Keratinocyte (primary cell): ENCODE measurements around the gene DMC1. TPM values are rescaled to one million over a fixed set of nuclear protein-coding genes. Genes with fewer than 3 reads are reported as not detected.

ENCODE experiments used
- DNase-seq: peaks from one replicate; pipeline ENCODE4 v3.0.0-alpha.2; 2011; ENCODE audit warnings: low read depth, missing footprints, low spot score
- FAIRE-seq: peaks from 2 replicates; lab custom pipeline; 2011; peaks lifted over from hg19 to GRCh38; lab: Jason Lieb, UNC
- H2AFZ ChIP-seq: 2 replicates; pipeline ENCODE4 v1.6.0; 2012; ENCODE audit warnings: low read length, control low read depth, inconsistent platforms; ENCODE audit not compliant: control insufficient read depth
- H3K27ac ChIP-seq: 2 replicates; pipeline ENCODE4 v1.5.1; 2011; ENCODE audit warnings: low read length; ENCODE audit not compliant: control insufficient read depth, insufficient read depth
- H3K27me3 ChIP-seq: 3 replicates; pipeline ENCODE4 v1.6.0; 2011; ENCODE audit warnings: low read length; ENCODE audit not compliant: control insufficient read depth, insufficient read depth; ENCODE audit errors: extremely low read depth
- H3K36me3 ChIP-seq, 2 experiments: 2 replicates in 1 of 2; 3 replicates in 1 of 2; pipeline ENCODE4 v1.5.1; 2011; ENCODE audit warnings: low read length in 2 of 2, mild to moderate bottlenecking in 1 of 2; ENCODE audit not compliant: control insufficient read depth in 2 of 2, insufficient read depth in 2 of 2; ENCODE audit errors: extremely low read depth in 1 of 2
- H3K4me1 ChIP-seq: 3 replicates; pipeline ENCODE4 v1.5.1; 2011; ENCODE audit warnings: low read length; ENCODE audit not compliant: control insufficient read depth, insufficient read depth; ENCODE audit errors: extremely low read depth
- H3K4me2 ChIP-seq: 3 replicates; pipeline ENCODE4 v1.6.0; 2011; ENCODE audit warnings: low read depth, low read length; ENCODE audit not compliant: control insufficient read depth, insufficient read depth; ENCODE audit errors: extremely low read depth
- H3K4me3 ChIP-seq, 3 experiments: fragments of 200-600 bp in 1 of 3; sonication (generic) in 1 of 3; 2 replicates in 2 of 3; 3 replicates in 1 of 3; pipeline ENCODE4 v1.5.1; 2011 to 2016; ENCODE audit warnings: low read length in 3 of 3, mild to moderate bottlenecking in 3 of 3, control low read depth in 2 of 3, inconsistent platforms in 1 of 3, low read depth in 1 of 3, mixed read lengths in 1 of 3, mixed run types in 1 of 3, moderate library complexity in 1 of 3; ENCODE audit not compliant: control insufficient read depth in 2 of 3, insufficient read depth in 2 of 3; ENCODE audit errors: extremely low read depth in 1 of 3
- H3K79me2 ChIP-seq: 2 replicates; pipeline ENCODE4 v1.6.0; 2012; ENCODE audit warnings: low read length; ENCODE audit not compliant: control insufficient read depth, insufficient read depth
- H3K9ac ChIP-seq: 3 replicates; pipeline ENCODE4 v1.6.0; 2011; ENCODE audit warnings: low read length; ENCODE audit not compliant: control insufficient read depth, insufficient read depth; ENCODE audit errors: extremely low read depth
- H3K9me1 ChIP-seq: 3 replicates; pipeline ENCODE4 v1.6.0; 2011; ENCODE audit warnings: low read length; ENCODE audit not compliant: control insufficient read depth, insufficient read depth; ENCODE audit errors: extremely low read depth
- H3K9me3 ChIP-seq: 2 replicates; pipeline ENCODE4 v1.5.1; 2012; ENCODE audit warnings: low read depth, low read length; ENCODE audit not compliant: control insufficient read depth
- H4K20me1 ChIP-seq: 3 replicates; pipeline ENCODE4 v1.6.0; 2011; ENCODE audit warnings: low read length; ENCODE audit not compliant: control insufficient read depth, insufficient read depth; ENCODE audit errors: extremely low read depth
- EZH2 ChIP-seq: IDR thresholded peaks from one replicate; pipeline ENCODE4 v1.6.1; 2012; ENCODE audit warnings: inconsistent platforms, mild to moderate bottlenecking, low read length, moderate library complexity
- dilution Hi-C: fragments of 300-500 bp; cut with MboI; formaldehyde crosslinking; loops from one replicate; pipeline ENCODE4 v1.7.0; 2020; ENCODE audit warnings: low sequenced_read_pairs; ENCODE audit not compliant: extremely low pct_ligation_motif_present
- polyA plus RNA-seq, 5 experiments: library from polyadenylated mRNA; depleted of rRNA in 3 of 5; stranded (reverse) in 3 of 5; stranded (forward) in 1 of 5; unstranded in 1 of 5; fragments of >200 nt; gene quantifications; 1 replicate in 1 of 5; 2 replicates in 3 of 5; 3 replicates in 1 of 5; pipeline versions ENCODE4 v1.2.1 to v1.2.3, GENCODE V29; 2011 to 2012; ENCODE audit warnings: missing spikeins in 2 of 5, low read depth in 1 of 5, low replicate concordance in 1 of 5
- TF ChIP-seq, protein P1 (sequence below), 3 experiments: IDR thresholded peaks in 1 of 3; conservative IDR thresholded peaks in 1 of 3; optimal IDR thresholded peaks in 1 of 3; 2 replicates in 2 of 3; 3 replicates in 1 of 3; pipeline versions ENCODE3 to v1.5.1; 2011; ENCODE audit warnings: low read length in 3 of 3, mild to moderate bottlenecking in 3 of 3, moderate library complexity in 2 of 3, control low read depth in 1 of 3, inconsistent platforms in 1 of 3; ENCODE audit not compliant: insufficient read depth in 2 of 3; ENCODE audit errors: extremely low read depth in 1 of 3

The DMC1 gene
- polyA plus RNA-seq, 1 donor (not counting 4 experiments of a cell fraction or from before 2014, with no cell fraction given): 0.30 TPM

DNA sequence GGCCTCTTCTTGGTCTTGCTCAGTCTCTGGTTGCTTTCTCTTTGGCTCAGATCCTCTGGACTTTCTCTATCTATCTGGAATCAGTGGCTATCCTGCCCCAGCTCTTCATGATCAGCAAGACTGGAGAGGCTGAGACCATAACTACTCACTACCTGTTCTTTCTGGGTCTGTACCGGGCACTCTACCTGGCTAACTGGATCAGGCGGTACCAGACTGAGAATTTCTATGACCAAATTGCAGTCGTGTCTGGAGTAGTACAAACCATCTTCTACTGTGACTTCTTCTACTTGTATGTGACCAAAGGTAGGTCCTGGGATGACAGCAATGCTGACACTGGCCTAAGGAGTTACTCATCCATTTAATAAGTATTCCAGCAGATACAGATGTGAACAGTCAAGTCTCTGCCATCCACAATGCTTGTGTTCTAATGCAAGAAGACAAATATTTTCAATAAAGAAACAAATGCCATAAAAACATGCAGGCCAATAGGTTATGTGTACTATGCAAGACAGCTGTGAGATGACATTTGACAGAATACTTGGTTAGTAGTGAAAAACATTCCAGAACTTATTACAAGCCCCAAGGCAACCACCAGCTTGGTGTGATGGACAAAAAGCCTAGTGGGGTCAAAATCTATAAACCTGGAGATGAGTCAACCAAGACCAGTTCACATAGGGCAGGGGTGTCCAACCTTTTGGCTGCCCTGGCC, 88.7 kb downstream of the DMC1 start:
- peaks cover 10% of the 10 kb centered on the region for H3K4me1 ChIP-seq
- FAIRE-seq (no peak), DNase-seq (no peak)
- H2AFZ ChIP-seq: no peak overlapping the region
- H3K9ac ChIP-seq: no peak overlapping the region
- H3K4me2 ChIP-seq: no peak overlapping the region
- TF ChIP-seq EZH2: no peak
- TF ChIP-seq, protein P1, sequence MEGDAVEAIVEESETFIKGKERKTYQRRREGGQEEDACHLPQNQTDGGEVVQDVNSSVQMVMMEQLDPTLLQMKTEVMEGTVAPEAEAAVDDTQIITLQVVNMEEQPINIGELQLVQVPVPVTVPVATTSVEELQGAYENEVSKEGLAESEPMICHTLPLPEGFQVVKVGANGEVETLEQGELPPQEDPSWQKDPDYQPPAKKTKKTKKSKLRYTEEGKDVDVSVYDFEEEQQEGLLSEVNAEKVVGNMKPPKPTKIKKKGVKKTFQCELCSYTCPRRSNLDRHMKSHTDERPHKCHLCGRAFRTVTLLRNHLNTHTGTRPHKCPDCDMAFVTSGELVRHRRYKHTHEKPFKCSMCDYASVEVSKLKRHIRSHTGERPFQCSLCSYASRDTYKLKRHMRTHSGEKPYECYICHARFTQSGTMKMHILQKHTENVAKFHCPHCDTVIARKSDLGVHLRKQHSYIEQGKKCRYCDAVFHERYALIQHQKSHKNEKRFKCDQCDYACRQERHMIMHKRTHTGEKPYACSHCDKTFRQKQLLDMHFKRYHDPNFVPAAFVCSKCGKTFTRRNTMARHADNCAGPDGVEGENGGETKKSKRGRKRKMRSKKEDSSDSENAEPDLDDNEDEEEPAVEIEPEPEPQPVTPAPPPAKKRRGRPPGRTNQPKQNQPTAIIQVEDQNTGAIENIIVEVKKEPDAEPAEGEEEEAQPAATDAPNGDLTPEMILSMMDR (optimal IDR thresholded peaks at IDR 0.05 in 1 of 3, IDR thresholded peaks at IDR 0.05 in 1 of 3, conservative IDR thresholded peaks at IDR 0.05 in 1 of 3; ENCODE audit: extremely low read depth in 1 of 3, insufficient read depth in 2 of 3, low read length in 3 of 3): no peak
- H3K9me1 ChIP-seq: no peaks in the 10 kb centered on the region
- H3K36me3 ChIP-seq: peaks cover 38% of the 10 kb centered on the region in 2 experiments
- peaks cover 3% of the 10 kb centered on the region for H3K79me2 ChIP-seq
- no peaks in the 10 kb centered on the region for H3K9me3 ChIP-seq
- no peak overlapping the region for H3K27ac ChIP-seq
- H3K27me3 ChIP-seq: no peaks in the 10 kb centered on the region
- H4K20me1 ChIP-seq: peaks cover 11% of the 10 kb centered on the region
- dilution Hi-C loops: no loop called here
- H3K4me3 ChIP-seq: no peak overlapping the region

DNA sequence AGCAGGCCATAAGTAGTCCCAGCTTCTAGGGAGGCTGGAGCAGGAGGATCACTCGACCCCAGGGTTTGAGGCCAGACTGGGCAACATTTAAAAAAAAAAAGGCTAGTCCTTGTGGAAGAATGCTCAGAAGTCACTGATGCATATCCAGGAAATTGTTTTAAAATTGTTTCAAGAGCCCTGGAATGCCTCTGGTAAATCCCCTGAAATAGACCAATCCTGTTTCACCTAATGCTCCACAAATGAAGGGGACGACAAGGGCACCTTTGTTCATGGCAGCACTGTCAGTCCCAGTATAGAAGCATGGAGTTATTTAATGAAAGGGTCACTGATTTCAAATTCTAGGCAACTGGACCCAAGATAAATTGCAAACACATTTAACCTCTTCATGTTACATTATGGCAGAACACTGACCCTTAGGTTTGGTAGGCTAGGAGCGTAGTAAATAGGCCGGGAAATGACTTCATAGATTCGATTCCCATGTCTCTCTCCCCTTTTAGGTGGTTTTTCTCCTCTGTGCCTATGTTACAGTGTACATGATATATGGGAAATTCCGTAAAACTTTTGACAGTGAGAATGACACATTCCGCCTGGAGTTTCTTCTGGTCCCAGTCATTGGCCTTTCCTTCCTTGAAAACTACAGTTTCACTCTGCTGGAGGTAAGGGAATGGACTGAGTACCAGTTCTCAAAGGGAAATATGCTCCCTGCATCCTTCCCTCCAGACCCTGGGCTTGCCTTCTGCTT, 90.7 kb downstream of the DMC1 start:
- peaks cover 26 to 27% of the 10 kb centered on the region in 2 experiments for H3K36me3 ChIP-seq
- H3K4me3 ChIP-seq: no peak overlapping the region
- no peak overlapping the region for H3K27ac ChIP-seq
- TF ChIP-seq, protein P1 (optimal IDR thresholded peaks at IDR 0.05 in 1 of 3, IDR thresholded peaks at IDR 0.05 in 1 of 3, conservative IDR thresholded peaks at IDR 0.05 in 1 of 3; ENCODE audit: extremely low read depth in 1 of 3, insufficient read depth in 2 of 3, low read length in 3 of 3): no peak
- no peak for TF ChIP-seq EZH2
- DNase-seq: no peak
- H2AFZ ChIP-seq: no peak overlapping the region
- dilution Hi-C loops: no loop called here
- no peaks in the 10 kb centered on the region for H3K27me3 ChIP-seq
- H3K4me1 ChIP-seq: peaks cover 10% of the 10 kb centered on the region
- peaks cover 6% of the 10 kb centered on the region for H4K20me1 ChIP-seq
- H3K9me3 ChIP-seq: no peaks in the 10 kb centered on the region
- no peaks in the 10 kb centered on the region for H3K79me2 ChIP-seq
- no peak overlapping the region for H3K4me2 ChIP-seq
- no peak overlapping the region for H3K9ac ChIP-seq
- H3K9me1 ChIP-seq: no peaks in the 10 kb centered on the region
- no peak for FAIRE-seq
